IMR-90 (cell line): ENCODE measurements around the gene TOP3B. TPM values are rescaled to one million over a fixed set of nuclear protein-coding genes. Genes with fewer than 3 reads are reported as not detected.
A peak's percentile ranks its signal among the peaks of the same experiment; 100 is the strongest.

Source experiments
- ATAC-seq: fragments of 200-7000 bp; cut with Tn5 transposase; 2 replicates; pipeline ENCODE4 v1.9.1; 2020; ENCODE audit warnings: low read depth, mild to moderate bottlenecking, moderate library complexity
- BruUV-seq: library from RNA; stranded (reverse); fragments of 400-500 nt; replicated peaks from 2 replicates; lab custom pipeline; 2021; lab: Mats Ljungman, UMichigan
- CTCF ChIA-PET: fragments of 300-600 bp; formaldehyde crosslinking; extraction: SDS; loops from one replicate; lab custom pipeline; 2021; ENCODE audit warnings: antibody characterized with exemption; lab: Yijun Ruan, JAX
- POLR2A ChIA-PET: fragments of 300-600 bp; sonication (Branson Sonifier 250); formaldehyde crosslinking; loops from one replicate; lab custom pipeline; 2022; ENCODE audit warnings: antibody characterized with exemption; ENCODE audit not compliant: unreplicated experiment; lab: Charles Lee
- DNase-seq: peaks from one replicate; pipeline ENCODE4 v3.0.0; 2013
- H2AFZ ChIP-seq: replicated peaks from 2 replicates; pipeline ENCODE3; 2013; ENCODE audit warnings: low read length, mild to moderate bottlenecking; ENCODE audit not compliant: poor library complexity
- H2AK5ac ChIP-seq: 2 replicates; pipeline ENCODE4 v1.6.1; 2013; ENCODE audit warnings: low read depth, low read length, inconsistent platforms
- H2AK9ac ChIP-seq: replicated peaks from 2 replicates; pipeline ENCODE3; 2013; ENCODE audit warnings: mild to moderate bottlenecking, low read depth, low read length, moderate library complexity; ENCODE audit not compliant: poor library complexity
- H2BK120ac ChIP-seq: 2 replicates; pipeline ENCODE4 v1.6.1; 2013; ENCODE audit warnings: low read depth, low read length, inconsistent platforms
- H2BK15ac ChIP-seq: 3 replicates; pipeline ENCODE4 v1.6.1; 2013; ENCODE audit warnings: low read depth, low read length, inconsistent platforms
- H2BK20ac ChIP-seq: 2 replicates; pipeline ENCODE4 v1.6.1; 2013; ENCODE audit warnings: low read depth, mild to moderate bottlenecking, inconsistent platforms, low read length, moderate library complexity
- H2BK5ac ChIP-seq: 2 replicates; pipeline ENCODE4 v1.6.1; 2013; ENCODE audit warnings: mild to moderate bottlenecking, low read depth, low read length, inconsistent platforms; ENCODE audit not compliant: poor library complexity, severe bottlenecking
- H3K14ac ChIP-seq: replicated peaks from 2 replicates; pipeline ENCODE4 v1.6.1; 2013; ENCODE audit warnings: low read depth, low read length, inconsistent platforms
- H3K18ac ChIP-seq: 2 replicates; pipeline ENCODE4 v1.6.1; 2013; ENCODE audit warnings: low read depth, low read length, control low read depth
- H3K23ac ChIP-seq: 2 replicates; pipeline ENCODE4 v1.6.1; 2013; ENCODE audit warnings: low read depth, low read length, inconsistent platforms
- H3K27ac ChIP-seq: 2 replicates; pipeline ENCODE4 v1.5.1; 2013; ENCODE audit warnings: mild to moderate bottlenecking, control low read depth, low read length; ENCODE audit not compliant: insufficient read depth
- H3K27me3 ChIP-seq: 2 replicates; pipeline ENCODE4 v1.6.1; 2013; ENCODE audit warnings: low read length; ENCODE audit not compliant: control insufficient read depth, insufficient read depth
- H3K36me3 ChIP-seq: 2 replicates; pipeline ENCODE4 v1.6.1; 2013; ENCODE audit warnings: low read length, mixed read lengths; ENCODE audit not compliant: control insufficient read depth, insufficient read depth
- H3K4ac ChIP-seq: 2 replicates; pipeline ENCODE4 v1.6.1; 2013; ENCODE audit warnings: low read depth, low read length, inconsistent platforms
- H3K4me1 ChIP-seq: 2 replicates; pipeline ENCODE4 v1.6.1; 2013; ENCODE audit warnings: low read length, mixed read lengths; ENCODE audit not compliant: control insufficient read depth, insufficient read depth
- H3K4me2 ChIP-seq: 2 replicates; pipeline ENCODE4 v1.6.1; 2013; ENCODE audit warnings: low read depth, mild to moderate bottlenecking, control low read depth, low read length, moderate library complexity
- H3K4me3 ChIP-seq: 2 replicates; pipeline ENCODE4 v1.5.1; 2013; ENCODE audit warnings: low read depth, mild to moderate bottlenecking, control low read depth, low read length, moderate library complexity; ENCODE audit not compliant: insufficient read depth
- H3K56ac ChIP-seq: 2 replicates; pipeline ENCODE4 v1.6.1; 2013; ENCODE audit warnings: low read length, inconsistent platforms; ENCODE audit not compliant: insufficient read depth; ENCODE audit errors: extremely low read depth
- H3K79me1 ChIP-seq, 2 experiments: 2 replicates each; pipeline ENCODE4 v1.6.1; 2013; ENCODE audit warnings: low read length in 2 of 2, inconsistent platforms in 1 of 2, low read depth in 1 of 2
- H3K9ac ChIP-seq: 2 replicates; pipeline ENCODE4 v1.6.1; 2013; ENCODE audit warnings: low read depth, low read length, control low read depth
- H3K9me1 ChIP-seq: 2 replicates; pipeline ENCODE4 v1.6.1; 2013; ENCODE audit warnings: low read length, inconsistent platforms; ENCODE audit not compliant: insufficient read depth
- H3K9me3 ChIP-seq: 2 replicates; pipeline ENCODE4 v1.6.1; 2013; ENCODE audit warnings: low read length; ENCODE audit not compliant: control insufficient read depth, insufficient read depth
- H4K20me1 ChIP-seq: 2 replicates; pipeline ENCODE4 v1.6.1; 2013; ENCODE audit warnings: low read length, inconsistent platforms; ENCODE audit not compliant: insufficient read depth
- H4K5ac ChIP-seq: 2 replicates; pipeline ENCODE4 v1.6.1; 2013; ENCODE audit warnings: mild to moderate bottlenecking, low read depth, low read length, control low read depth
- H4K8ac ChIP-seq, 2 experiments: 2 replicates each; pipeline ENCODE4 v1.6.1; 2013; ENCODE audit warnings: low read depth in 2 of 2, low read length in 2 of 2, control low read depth in 1 of 2, inconsistent platforms in 1 of 2
- H4K91ac ChIP-seq: 2 replicates; pipeline ENCODE4 v1.6.1; 2013; ENCODE audit warnings: low read depth, low read length, inconsistent platforms; ENCODE audit not compliant: insufficient read depth
- CHD1 ChIP-seq: IDR thresholded peaks from 2 replicates; pipeline ENCODE4 v1.6.1; 2012; ENCODE audit warnings: low read depth, low read length, improper control_type of control experiment
- CTCF ChIP-seq: conservative IDR thresholded peaks from 2 replicates; pipeline ENCODE4 v1.5.1; 2012; ENCODE audit warnings: mild to moderate bottlenecking, low read depth, low read length, improper control_type of control experiment
- RAD21 ChIP-seq: IDR thresholded peaks from 2 replicates; pipeline ENCODE4 v1.6.1; 2012; ENCODE audit warnings: low read length, improper control_type of control experiment
- WGBS, 2 experiments: methylation state at CpG; one replicate each; pipeline versions ENCODE4 v1.1.5 to v1.1.7; 2013; ENCODE audit warnings: missing lambda C conversion rate in 2 of 2; ENCODE audit not compliant: insufficient read length in 1 of 2; ENCODE audit errors: extremely low coverage in 2 of 2; 5-methylcytosine and 5-hydroxymethylcytosine counted together
- dilution Hi-C: fragments of 300-500 bp; cut with HindIII; formaldehyde crosslinking; loops from one replicate; pipeline ENCODE4 v1.14.3; 2018; ENCODE audit warnings: low sequenced_read_pairs; ENCODE audit not compliant: unreplicated experiment
- in situ Hi-C: fragments of 300-500 bp; cut with MboI; formaldehyde crosslinking; loops from 3 replicates; pipeline ENCODE4 v1.14.3; 2019; ENCODE audit warnings: low sequenced_read_pairs, inconsistent platforms, mixed read lengths
- intact Hi-C: fragments of 100-400 bp; cut with micrococcal nuclease; formaldehyde crosslinking; loops from 2 replicates; pipeline ENCODE4 v1.10.0; 2022
- polyA plus RNA-seq, 3 experiments: library from polyadenylated mRNA; depleted of rRNA; stranded (reverse); fragments of >200 nt; gene quantifications; 2 replicates each; pipeline ENCODE4 v1.2.3, GENCODE V29; 2012; ENCODE audit warnings: low replicate concordance in 1 of 3
- total RNA-seq: library from RNA; depleted of rRNA; stranded (reverse); fragments of >200 nt; gene quantifications from 2 replicates; pipeline ENCODE4 v1.2.3, GENCODE V29; 2012

The TOP3B gene
- total and polyA plus RNA-seq, 2 of the 4 experiments (the other 2 are of a cell fraction): 23.0 to 23.5 TPM

- no peak for TF ChIP-seq CHD1
Measured at GRCh38 chr22:21948824-21949568, 33.6 kb downstream of the TOP3B start (continued).

GRCh38 chr22:21948390-21948789 lies 34.2 kb downstream of the TOP3B start:
- no peak overlapping the region for H3K27ac ChIP-seq
- peaks cover 17% of the 10 kb centered on the region for H3K4me1 ChIP-seq
- no peak overlapping the region for H3K4me3 ChIP-seq
- peaks cover 18% of the 10 kb centered on the region for H3K36me3 ChIP-seq
- intact Hi-C loops: no loop called here
- no peak overlapping the region for H2BK120ac ChIP-seq
- no peak overlapping the region for H3K4me2 ChIP-seq
- H3K23ac ChIP-seq: no peak overlapping the region
- in situ Hi-C loops: no loop called here
- BruUV-seq: no TSS peak
- H3K27me3 ChIP-seq: no peaks in the 10 kb centered on the region
- H3K9me1 ChIP-seq: peaks cover 18% of the 10 kb centered on the region; the same call in 1 of the 2 replicates
- no peaks in the 10 kb centered on the region for H3K9me3 ChIP-seq
- H2BK15ac ChIP-seq: no peak overlapping the region
- no peak overlapping the region for H3K18ac ChIP-seq
- 80% methylated on average over 1 of the region's 8 CpGs; no CpG with 5 or more reads in 1 of the 2 experiments for WGBS, 2 experiments
- H4K5ac ChIP-seq: no peak overlapping the region
- H2AK9ac ChIP-seq: no peak overlapping the region
- DNase-seq: no peak
- no peak overlapping the region for H2BK20ac ChIP-seq
- H2AK5ac ChIP-seq: no peak overlapping the region; the same call in 1 of the 2 replicates
- 0 out of 2 replicates have a peak overlapping the region, but pooled peaks have one; percentile 2 for H4K91ac ChIP-seq
- dilution Hi-C loops: no loop called here
- TF ChIP-seq CHD1 (no peak), CTCF (no peak), RAD21 (no peak)
- H4K20me1 ChIP-seq: peaks cover 5% of the 10 kb centered on the region
- no peak overlapping the region for H4K8ac ChIP-seq
- no peak overlapping the region for H2BK5ac ChIP-seq
- H3K4ac ChIP-seq: no peak overlapping the region
- H3K9ac ChIP-seq: no peak overlapping the region
- POLR2A ChIA-PET: no interaction called here
- no peak overlapping the region for H3K56ac ChIP-seq
- no peak overlapping the region for H3K14ac ChIP-seq
- CTCF ChIA-PET: interaction anchor here (1.0 kb wide), 1 partner anchor 10 kb away, joined by 3 read pairs; no protein-coding TSS in a partner anchor
- H3K79me1 ChIP-seq: peaks cover 34 to 86% of the 10 kb centered on the region in 2 experiments
- no peak overlapping the region for H2AFZ ChIP-seq
- no peak for ATAC-seq
